ENCODE measurements around the gene DOK6. TPM values are rescaled to one million over a fixed set of nuclear protein-coding genes. Genes with fewer than 3 reads are reported as not detected.

The DOK6 gene
- total RNA-seq, 6 donors from 2014 or later, result 0.89 to 6.1 (median 1.9) TPM

- H3K27ac ChIP-seq, result no peak overlapping the region
- DNase-seq, result no peak
- ATAC-seq (ENCODE audit: low FRiP score in 2 of 2), result no peak
- TF ChIP-seq EP300 (IDR thresholded peaks at IDR 0.05) (no peak), POLR2AphosphoS5 (IDR thresholded peaks at IDR 0.05) (no peak), POLR2A (IDR thresholded peaks at IDR 0.05) (no peak)
- TF ChIP-seq, protein P1, sequence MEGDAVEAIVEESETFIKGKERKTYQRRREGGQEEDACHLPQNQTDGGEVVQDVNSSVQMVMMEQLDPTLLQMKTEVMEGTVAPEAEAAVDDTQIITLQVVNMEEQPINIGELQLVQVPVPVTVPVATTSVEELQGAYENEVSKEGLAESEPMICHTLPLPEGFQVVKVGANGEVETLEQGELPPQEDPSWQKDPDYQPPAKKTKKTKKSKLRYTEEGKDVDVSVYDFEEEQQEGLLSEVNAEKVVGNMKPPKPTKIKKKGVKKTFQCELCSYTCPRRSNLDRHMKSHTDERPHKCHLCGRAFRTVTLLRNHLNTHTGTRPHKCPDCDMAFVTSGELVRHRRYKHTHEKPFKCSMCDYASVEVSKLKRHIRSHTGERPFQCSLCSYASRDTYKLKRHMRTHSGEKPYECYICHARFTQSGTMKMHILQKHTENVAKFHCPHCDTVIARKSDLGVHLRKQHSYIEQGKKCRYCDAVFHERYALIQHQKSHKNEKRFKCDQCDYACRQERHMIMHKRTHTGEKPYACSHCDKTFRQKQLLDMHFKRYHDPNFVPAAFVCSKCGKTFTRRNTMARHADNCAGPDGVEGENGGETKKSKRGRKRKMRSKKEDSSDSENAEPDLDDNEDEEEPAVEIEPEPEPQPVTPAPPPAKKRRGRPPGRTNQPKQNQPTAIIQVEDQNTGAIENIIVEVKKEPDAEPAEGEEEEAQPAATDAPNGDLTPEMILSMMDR (IDR thresholded peaks at IDR 0.05), result no peak
- no peaks in the 10 kb centered on the region for H3K36me3 ChIP-seq
- no peak overlapping the region for H3K4me3 ChIP-seq
- WGBS, 2 donors, result 68 to 91% methylated on average over 2 of the region's 2 CpGs
- H3K4me1 ChIP-seq, result no peaks in the 10 kb centered on the region
- H3K27me3 ChIP-seq, result no peaks in the 10 kb centered on the region
- H3K9me3 ChIP-seq, result no peaks in the 10 kb centered on the region
Observed at GRCh38 chr18:69674966-69675365, 274.3 kb downstream of the DOK6 start.

GRCh38 chr18:69677595-69677994, 276.9 kb downstream of the DOK6 start:
- H3K36me3 ChIP-seq, result no peaks in the 10 kb centered on the region
- H3K27me3 ChIP-seq, result no peaks in the 10 kb centered on the region
- H3K9me3 ChIP-seq, result no peaks in the 10 kb centered on the region
- no peak for ATAC-seq (ENCODE audit: low FRiP score in 2 of 2)
- H3K27ac ChIP-seq, result no peak overlapping the region
- no peak for DNase-seq
- H3K4me3 ChIP-seq, result no peak overlapping the region
- no peaks in the 10 kb centered on the region for H3K4me1 ChIP-seq
- WGBS, 2 donors, result 94 to 95% methylated on average over 6 of the region's 6 CpGs
- TF ChIP-seq POLR2A (IDR thresholded peaks at IDR 0.05), result no peak
- TF ChIP-seq, protein P1 (IDR thresholded peaks at IDR 0.05), result no peak
- no peak for TF ChIP-seq POLR2AphosphoS5 (IDR thresholded peaks at IDR 0.05)
- TF ChIP-seq EP300 (IDR thresholded peaks at IDR 0.05), result no peak

- 57 to 64% methylated on average over 4 of the region's 4 CpGs for WGBS, 2 donors
- Histone ChIP-seq H3K27me3 (no peaks in the 10 kb centered on the region), H3K27ac (no peak overlapping the region), H3K4me1 (no peaks in the 10 kb centered on the region), H3K9me3 (no peaks in the 10 kb centered on the region), H3K4me3 (no peak overlapping the region), H3K36me3 (no peaks in the 10 kb centered on the region)
- no peak for DNase-seq
- ATAC-seq (ENCODE audit: low FRiP score in 2 of 2), result no peak
- TF ChIP-seq, protein P1 (IDR thresholded peaks at IDR 0.05), result no peak
- no peak for TF ChIP-seq EP300 (IDR thresholded peaks at IDR 0.05)
- TF ChIP-seq POLR2A (IDR thresholded peaks at IDR 0.05), result no peak
- TF ChIP-seq POLR2AphosphoS5 (IDR thresholded peaks at IDR 0.05), result no peak
Observed at GRCh38 chr18:69680123-69680522, 279.4 kb downstream of the DOK6 start.

DNA sequence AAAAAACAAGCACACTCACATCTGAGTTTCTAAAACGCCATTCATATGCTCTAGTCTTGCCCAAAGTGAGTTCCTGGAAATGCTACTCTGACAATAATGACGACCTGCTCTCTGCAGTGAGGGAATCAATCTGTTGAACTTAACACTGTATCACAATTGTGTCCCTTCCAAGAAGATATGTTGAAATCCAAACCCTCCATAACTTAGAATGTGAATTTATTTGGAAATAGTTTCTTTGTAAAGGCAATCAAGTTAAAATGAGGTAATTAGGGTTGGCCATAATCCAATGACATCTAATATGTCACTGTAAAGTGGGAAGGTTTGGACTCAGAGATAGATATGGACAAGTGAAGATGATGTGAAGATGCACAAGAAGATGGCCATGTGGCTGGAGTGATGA, 282.5 kb downstream of the DOK6 start:
- 77 to 79% methylated on average over 2 of the region's 2 CpGs for WGBS, 2 donors
- Histone ChIP-seq H3K27me3 (no peaks in the 10 kb centered on the region), H3K4me1 (no peaks in the 10 kb centered on the region), H3K4me3 (no peak overlapping the region), H3K27ac (no peak overlapping the region), H3K9me3 (no peaks in the 10 kb centered on the region), H3K36me3 (no peaks in the 10 kb centered on the region)
- DNase-seq (no peak), ATAC-seq (ENCODE audit: low FRiP score in 2 of 2) (no peak)
- TF ChIP-seq EP300 (IDR thresholded peaks at IDR 0.05), result no peak
- TF ChIP-seq POLR2AphosphoS5 (IDR thresholded peaks at IDR 0.05), result no peak
- no peak for TF ChIP-seq POLR2A (IDR thresholded peaks at IDR 0.05)
- TF ChIP-seq, protein P1 (IDR thresholded peaks at IDR 0.05), result no peak

- Histone ChIP-seq H3K4me1 (no peaks in the 10 kb centered on the region), H3K36me3 (no peaks in the 10 kb centered on the region), H3K27me3 (no peaks in the 10 kb centered on the region), H3K27ac (no peak overlapping the region), H3K4me3 (no peak overlapping the region), H3K9me3 (no peaks in the 10 kb centered on the region)
- TF ChIP-seq POLR2AphosphoS5 (IDR thresholded peaks at IDR 0.05), result no peak
- WGBS, 2 donors, result 54 to 74% methylated on average over 2 of the region's 2 CpGs
- DNase-seq (no peak), ATAC-seq (ENCODE audit: low FRiP score in 2 of 2) (no peak)
Observed at GRCh38 chr18:69684789-69685188, 284.1 kb downstream of the DOK6 start.
